OCI-LY3 (cell line): Measurements from ENCODE around the gene EIF3A.

Source experiments
- H2AFZ ChIP-seq: fragments of 200-600, 300-600 bp; shearing (Covaris generic); 2 replicates; pipeline ENCODE4 v1.6.0; 2014; ENCODE audit warnings: antibody characterized with exemption, low read depth, low read length
- H3K27ac ChIP-seq: fragments of 200-600, 300-600 bp; sonication (generic); 2 replicates; pipeline ENCODE4 v1.5.1; 2014; ENCODE audit warnings: mild to moderate bottlenecking, low read length, moderate library complexity, mixed read lengths
- H3K27me3 ChIP-seq: fragments of 200-600, 300-600 bp; sonication (generic); 2 replicates; pipeline ENCODE4 v1.6.1; 2014; ENCODE audit warnings: low read depth, low read length, mixed read lengths
- H3K36me3 ChIP-seq: fragments of 200-600, 300-600 bp; sonication (generic); replicated peaks from 2 replicates; pipeline ENCODE3; 2014; ENCODE audit warnings: low read depth, low read length, mixed read lengths
- H3K4me1 ChIP-seq: fragments of 300-600, 200-600 bp; sonication (generic); 2 replicates; pipeline ENCODE4 v1.6.1; 2014; ENCODE audit warnings: low read length, mixed read lengths
- H3K4me2 ChIP-seq: fragments of 200-600, 300-600 bp; sonication (generic); 2 replicates; pipeline ENCODE4 v1.6.1; 2014; ENCODE audit warnings: low read length, mixed read lengths
- H3K4me3 ChIP-seq: fragments of 300-600, 200-600 bp; sonication (generic); 2 replicates; pipeline ENCODE4 v1.5.1; 2014; ENCODE audit warnings: antibody characterized with exemption, mild to moderate bottlenecking, low read length, moderate library complexity
- H3K79me2 ChIP-seq: fragments of 300-600, 200-600 bp; shearing (Covaris generic); 2 replicates; pipeline ENCODE4 v1.6.1; 2014; ENCODE audit warnings: mild to moderate bottlenecking, low read length, mixed read lengths
- H3K9ac ChIP-seq: fragments of 300-600, 200-600 bp; shearing (Covaris generic); 2 replicates; pipeline ENCODE4 v1.6.0; 2014; ENCODE audit warnings: mild to moderate bottlenecking, low read length, moderate library complexity
- H3K9me3 ChIP-seq: fragments of 200-600, 300-600 bp; shearing (Covaris generic); 2 replicates; pipeline ENCODE4 v1.6.1; 2014; ENCODE audit warnings: low read length, mixed read lengths; ENCODE audit not compliant: insufficient read depth
- H4K20me1 ChIP-seq: fragments of 200-600, 300-600 bp; sonication (generic); 2 replicates; pipeline ENCODE4 v1.6.1; 2016; ENCODE audit warnings: low read length, mixed read lengths; ENCODE audit not compliant: insufficient read depth
- CTCF ChIP-seq: fragments of 200-600, 300-600 bp; sonication (generic); IDR thresholded peaks from 2 replicates; pipeline ENCODE4 v1.5.1; 2014; ENCODE audit warnings: antibody characterized with exemption, low read length, low read depth
- EZH2phosphoT487 ChIP-seq: fragments of 200-600 bp; shearing (Covaris generic); IDR thresholded peaks from 2 replicates; pipeline ENCODE4 v1.6.1; 2018; ENCODE audit warnings: antibody characterized with exemption, mixed run types, low read depth

EIF3A gene

DNA sequence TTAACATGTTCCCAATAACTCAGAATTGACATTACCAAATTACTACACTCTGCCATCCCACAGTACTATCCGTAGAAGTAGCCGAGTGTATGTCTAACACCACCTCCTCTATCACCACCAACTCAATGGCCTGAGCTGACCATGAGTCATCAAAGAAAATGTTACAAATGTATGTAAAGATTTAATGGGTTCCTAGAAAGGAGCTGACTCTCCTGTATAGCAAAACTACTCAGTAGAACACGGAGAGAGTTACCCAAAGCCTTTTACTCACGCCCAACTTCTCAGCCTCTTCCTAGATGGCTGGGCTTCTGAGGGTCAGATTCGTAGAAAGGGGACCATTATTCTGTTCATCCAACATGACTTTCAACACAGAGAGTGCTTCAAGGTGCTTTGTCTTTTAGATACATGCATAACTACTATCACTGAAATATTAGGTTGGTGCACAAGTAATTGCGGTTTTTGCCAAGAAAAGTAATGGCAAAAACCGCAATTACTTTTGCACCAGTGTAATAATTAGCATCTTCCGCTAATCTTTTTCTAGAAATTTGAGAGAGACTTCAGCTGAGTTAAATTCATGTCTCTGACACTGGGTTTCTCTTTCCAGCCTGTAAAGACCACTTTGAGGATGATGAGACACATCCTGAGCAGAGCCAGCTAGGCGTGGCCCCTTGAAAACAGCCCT, 75.1 kb downstream of the EIF3A start:
- Histone ChIP-seq H4K20me1 (no peaks in the 10 kb centered on the region), H3K9me3 (no peaks in the 10 kb centered on the region), H3K4me1 (no peaks in the 10 kb centered on the region), H3K79me2 (no peaks in the 10 kb centered on the region), H3K27me3 (no peaks in the 10 kb centered on the region), H3K27ac (no peak overlapping the region), H3K4me2 (no peak overlapping the region), H3K36me3 (no peaks in the 10 kb centered on the region), H3K4me3 (no peak overlapping the region), H2AFZ (no peak overlapping the region), H3K9ac (no peak overlapping the region)
- TF ChIP-seq CTCF (no peak), EZH2phosphoT487 (no peak)

DNA sequence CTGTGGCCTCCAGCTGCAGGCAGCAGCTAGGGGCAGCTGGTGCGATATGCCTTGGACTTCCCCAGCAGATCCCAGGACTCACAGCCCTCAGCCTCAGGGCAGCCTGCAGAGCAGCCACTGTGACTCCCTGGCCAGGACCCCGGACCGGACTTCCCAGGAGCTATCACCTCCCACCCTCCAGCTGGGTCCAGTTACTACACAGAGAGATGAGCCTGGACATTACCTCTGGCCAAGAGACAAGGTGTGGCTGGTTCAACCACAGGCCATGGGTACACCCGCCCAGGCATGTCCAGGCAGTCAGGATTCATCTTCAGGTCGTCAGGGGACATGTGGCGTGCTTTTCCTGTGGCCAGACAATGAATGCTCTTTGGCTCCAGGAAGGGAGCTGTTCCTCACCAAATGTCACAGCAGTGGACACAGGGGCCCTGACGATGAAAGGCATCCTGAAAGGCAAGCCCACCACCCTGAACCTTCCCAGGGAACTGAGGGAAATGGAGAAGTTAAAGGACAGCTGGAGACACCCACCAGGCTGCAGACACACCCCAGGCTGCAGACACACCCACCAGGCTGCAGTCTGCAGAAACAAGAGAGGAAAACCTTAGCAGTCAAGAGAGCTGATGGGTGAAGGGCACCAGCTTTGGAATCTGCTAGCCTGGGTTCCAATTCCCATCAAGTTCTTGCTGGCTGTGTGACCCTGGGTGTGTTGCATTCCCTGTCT, 76.9 kb downstream of the EIF3A start:
- no peaks in the 10 kb centered on the region for H3K9me3 ChIP-seq

DNA sequence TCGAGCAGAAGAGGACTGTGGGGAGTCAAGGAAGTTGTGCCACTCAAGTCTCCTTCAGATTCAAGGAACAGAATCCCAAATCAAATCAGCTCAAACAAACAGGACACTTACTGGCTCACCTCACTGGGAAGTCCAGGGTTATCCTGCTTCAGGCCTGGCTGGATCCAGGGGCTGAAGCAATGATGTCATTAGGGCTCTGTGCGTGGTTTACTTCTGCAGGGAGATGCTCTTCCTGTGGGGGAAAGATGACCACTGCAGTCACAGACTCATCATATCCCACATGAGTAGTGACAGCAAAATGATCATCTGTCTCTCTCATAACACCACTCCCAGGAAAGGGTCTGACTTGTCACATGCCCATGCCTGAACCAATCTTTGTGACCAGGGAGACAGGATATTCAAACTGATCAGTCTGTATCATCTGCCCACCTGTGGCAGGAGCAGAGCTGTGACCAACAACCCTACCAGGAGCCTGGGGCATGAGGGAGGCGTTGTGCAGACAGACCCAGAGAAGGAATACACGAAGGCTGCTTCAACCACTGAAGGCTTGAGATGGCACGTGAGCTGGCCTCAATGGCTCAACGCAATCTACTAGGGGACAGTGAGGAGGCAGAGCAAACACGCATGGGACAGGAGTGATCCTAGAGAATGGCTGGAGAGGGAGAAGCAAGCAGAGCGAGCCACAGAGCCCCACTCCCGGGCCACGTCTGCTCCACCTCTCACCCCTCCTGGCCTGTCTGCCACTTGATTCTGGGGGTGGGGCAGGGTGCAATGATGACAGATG, 78.7 kb downstream of the EIF3A start:
- H3K36me3 ChIP-seq: no peaks in the 10 kb centered on the region
- no peak overlapping the region for H3K9ac ChIP-seq
- no peak overlapping the region for H3K4me3 ChIP-seq
- H4K20me1 ChIP-seq: no peaks in the 10 kb centered on the region
- no peak overlapping the region for H2AFZ ChIP-seq
- H3K27me3 ChIP-seq: peaks cover under 1% of the 10 kb centered on the region; the same call in 1 of the 2 replicates
- H3K27ac ChIP-seq: no peak overlapping the region
- no peaks in the 10 kb centered on the region for H3K9me3 ChIP-seq
- no peak for TF ChIP-seq EZH2phosphoT487
- H3K4me2 ChIP-seq: no peak overlapping the region
- no peaks in the 10 kb centered on the region for H3K4me1 ChIP-seq
- no peaks in the 10 kb centered on the region for H3K79me2 ChIP-seq

More for the DNA sequence above, 76.9 kb downstream of the EIF3A start:
- no peaks in the 10 kb centered on the region for H4K20me1 ChIP-seq
- TF ChIP-seq EZH2phosphoT487 (no peak), CTCF (no peak)
- no peaks in the 10 kb centered on the region for H3K79me2 ChIP-seq
- H3K27me3 ChIP-seq: no peaks in the 10 kb centered on the region; the same call in 1 of the 2 replicates
- H3K4me1 ChIP-seq: no peaks in the 10 kb centered on the region
- no peak overlapping the region for H3K4me2 ChIP-seq
- H3K36me3 ChIP-seq: no peaks in the 10 kb centered on the region
- no peak overlapping the region for H2AFZ ChIP-seq
- H3K27ac ChIP-seq: no peak overlapping the region
- H3K9ac ChIP-seq: no peak overlapping the region
- no peak overlapping the region for H3K4me3 ChIP-seq

GRCh38 chr10:118998183-118998582, 82.4 kb downstream of the EIF3A start:
- H3K4me3 ChIP-seq: no peak overlapping the region
- H3K9ac ChIP-seq: no peak overlapping the region
- no peak overlapping the region for H3K4me2 ChIP-seq
- no peaks in the 10 kb centered on the region for H3K4me1 ChIP-seq
- no peak overlapping the region for H3K27ac ChIP-seq
- no peaks in the 10 kb centered on the region for H4K20me1 ChIP-seq
- no peak overlapping the region for H2AFZ ChIP-seq
- peaks cover 17% of the 10 kb centered on the region for H3K27me3 ChIP-seq
- TF ChIP-seq CTCF (no peak), EZH2phosphoT487 (no peak)
- no peaks in the 10 kb centered on the region for H3K9me3 ChIP-seq
- H3K79me2 ChIP-seq: no peaks in the 10 kb centered on the region
- H3K36me3 ChIP-seq: no peaks in the 10 kb centered on the region
